Caco-2 (cell line): ENCODE data around the gene TRPM8. TPM values are rescaled to one million over a fixed set of nuclear protein-coding genes. Genes with fewer than 3 reads are reported as not detected.

ENCODE experiments used
- BruUV-seq: library from RNA; stranded (reverse); fragments of 400-500 nt; replicated peaks from 2 replicates; lab custom pipeline; 2021; lab: Mats Ljungman, UMichigan
- CTCF ChIA-PET: fragments of 300-600 bp; sonication (Branson Sonifier 250); formaldehyde crosslinking; loops from one replicate; lab custom pipeline; 2022; ENCODE audit warnings: antibody characterized with exemption; lab: Charles Lee
- POLR2A ChIA-PET: fragments of 300-600 bp; sonication (Branson Sonifier 250); formaldehyde crosslinking; loops from one replicate; lab custom pipeline; 2022; ENCODE audit warnings: antibody characterized with exemption; lab: Charles Lee
- DNase-seq, 2 experiments: peaks; one replicate each; pipeline versions ENCODE4 v3.0.0 to v3.0.0-alpha.2; 2020 to 2022
- H3K27me3 ChIP-seq: replicated peaks from 2 replicates; pipeline ENCODE4 v1.6.0; 2011; ENCODE audit warnings: low read length; ENCODE audit not compliant: control insufficient read depth, insufficient read depth
- H3K36me3 ChIP-seq: 2 replicates; pipeline ENCODE4 v1.5.1; 2011; ENCODE audit warnings: low read length; ENCODE audit not compliant: control insufficient read depth, insufficient read depth
- H3K4me1 ChIP-seq: fragments of 250-450 bp; sonication (Bioruptor Pico); 2 replicates; pipeline ENCODE4 v1.5.1; 2020; ENCODE audit warnings: mild to moderate bottlenecking
- H3K4me3 ChIP-seq: 2 replicates; pipeline ENCODE4 v1.5.1; 2011; ENCODE audit warnings: low read depth, mild to moderate bottlenecking, control low read depth, low read length
- H3K9me3 ChIP-seq: fragments of 250-450 bp; sonication (Bioruptor Pico); 2 replicates; pipeline ENCODE4 v1.5.1; 2020; ENCODE audit warnings: mild to moderate bottlenecking, moderate library complexity
- H3K27ac Mint-ChIP-seq: one replicate; pipeline ENCODE4 v1.8.0; 2022; ENCODE audit warnings: mixed read lengths; ENCODE audit not compliant: unreplicated experiment
- H3K27me3 Mint-ChIP-seq: one replicate; pipeline ENCODE4 v1.8.0; 2022; ENCODE audit warnings: mixed read lengths; ENCODE audit not compliant: insufficient read depth, unreplicated experiment
- H3K36me3 Mint-ChIP-seq: one replicate; pipeline ENCODE4 v1.8.0; 2022; ENCODE audit warnings: mild to moderate bottlenecking, mixed read lengths; ENCODE audit not compliant: insufficient read depth, unreplicated experiment
- H3K4me1 Mint-ChIP-seq: one replicate; pipeline ENCODE4 v1.8.0; 2022; ENCODE audit warnings: low read depth, mixed read lengths; ENCODE audit not compliant: unreplicated experiment
- H3K4me3 Mint-ChIP-seq: one replicate; pipeline ENCODE4 v1.8.0; 2022; ENCODE audit warnings: mild to moderate bottlenecking, moderate library complexity, mixed read lengths; ENCODE audit not compliant: unreplicated experiment
- H3K9me3 Mint-ChIP-seq: one replicate; pipeline ENCODE4 v1.8.0; 2022; ENCODE audit warnings: mixed read lengths; ENCODE audit not compliant: unreplicated experiment
- intact Hi-C: fragments of 100-400 bp; cut with micrococcal nuclease; formaldehyde crosslinking; loops from one replicate; pipeline ENCODE4 v1.10.0; 2022; ENCODE audit not compliant: unreplicated experiment
- total RNA-seq: library from RNA; stranded (reverse); gene quantifications from 2 replicates; pipeline ENCODE4 v1.2.3, GENCODE V29; 2022
- TF ChIP-seq, protein P1 (sequence below), 2 experiments: fragments of 200-600 bp in 1 of 2; IDR thresholded peaks; 1 replicate in 1 of 2; 2 replicates in 1 of 2; pipeline versions ENCODE4 v1.5.1 to v1.8.0; 2011 to 2022; ENCODE audit warnings: antibody characterized with exemption in 1 of 2, control low read depth in 1 of 2, inconsistent platforms in 1 of 2, low read depth in 1 of 2, low read length in 1 of 2, mild to moderate bottlenecking in 1 of 2, moderate library complexity in 1 of 2; ENCODE audit not compliant: insufficient read depth in 1 of 2, severe bottlenecking in 1 of 2, unreplicated experiment in 1 of 2

Gene TRPM8
- total RNA-seq, 1 experiment from 2014 or later = not detected

DNA sequence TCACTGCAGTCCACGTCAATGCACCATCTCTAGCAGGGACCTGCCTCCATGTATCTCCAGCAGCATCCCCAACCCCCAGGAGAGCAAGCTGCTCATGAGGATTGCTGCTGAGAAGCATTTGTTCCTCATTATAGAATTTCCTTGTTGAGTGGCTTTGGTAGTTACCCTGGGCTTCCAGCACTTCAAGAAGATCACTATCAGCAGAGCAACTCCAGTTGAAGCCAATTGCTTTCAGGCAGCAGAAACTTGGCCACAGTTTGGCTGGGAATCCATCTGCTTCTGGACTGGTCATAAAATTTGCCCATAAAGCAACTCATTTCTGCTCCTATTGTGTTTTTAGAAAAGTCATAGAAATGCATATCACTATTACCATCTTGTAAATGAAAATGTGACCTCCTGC is 17.4 kb downstream of the TRPM8 start:
- Mint-ChIP-seq H3K27ac (no peak overlapping the region), H3K4me1 (no peaks in the 10 kb centered on the region)
- TF ChIP-seq, protein P1, sequence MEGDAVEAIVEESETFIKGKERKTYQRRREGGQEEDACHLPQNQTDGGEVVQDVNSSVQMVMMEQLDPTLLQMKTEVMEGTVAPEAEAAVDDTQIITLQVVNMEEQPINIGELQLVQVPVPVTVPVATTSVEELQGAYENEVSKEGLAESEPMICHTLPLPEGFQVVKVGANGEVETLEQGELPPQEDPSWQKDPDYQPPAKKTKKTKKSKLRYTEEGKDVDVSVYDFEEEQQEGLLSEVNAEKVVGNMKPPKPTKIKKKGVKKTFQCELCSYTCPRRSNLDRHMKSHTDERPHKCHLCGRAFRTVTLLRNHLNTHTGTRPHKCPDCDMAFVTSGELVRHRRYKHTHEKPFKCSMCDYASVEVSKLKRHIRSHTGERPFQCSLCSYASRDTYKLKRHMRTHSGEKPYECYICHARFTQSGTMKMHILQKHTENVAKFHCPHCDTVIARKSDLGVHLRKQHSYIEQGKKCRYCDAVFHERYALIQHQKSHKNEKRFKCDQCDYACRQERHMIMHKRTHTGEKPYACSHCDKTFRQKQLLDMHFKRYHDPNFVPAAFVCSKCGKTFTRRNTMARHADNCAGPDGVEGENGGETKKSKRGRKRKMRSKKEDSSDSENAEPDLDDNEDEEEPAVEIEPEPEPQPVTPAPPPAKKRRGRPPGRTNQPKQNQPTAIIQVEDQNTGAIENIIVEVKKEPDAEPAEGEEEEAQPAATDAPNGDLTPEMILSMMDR (IDR thresholded peaks at IDR 0.05; ENCODE audit: insufficient read depth in 1 of 2, low read depth in 1 of 2, low read length in 1 of 2, severe bottlenecking in 1 of 2, unreplicated experiment in 1 of 2) = no peak

GRCh38 chr2:233935426-233935825 is 18.3 kb downstream of the TRPM8 start:
- TF ChIP-seq, protein P1 (IDR thresholded peaks at IDR 0.05; ENCODE audit: insufficient read depth in 1 of 2, low read depth in 1 of 2, low read length in 1 of 2, severe bottlenecking in 1 of 2, unreplicated experiment in 1 of 2) = no peak
- Mint-ChIP-seq H3K4me1 (no peaks in the 10 kb centered on the region), H3K27me3 (peaks cover 5% of the 10 kb centered on the region), H3K9me3 (no peaks in the 10 kb centered on the region), H3K27ac (no peak overlapping the region), H3K36me3 (no peaks in the 10 kb centered on the region), H3K4me3 (no peak overlapping the region)
- H3K27me3 ChIP-seq = no peaks in the 10 kb centered on the region
- no TSS peak for BruUV-seq
- no peaks in the 10 kb centered on the region for H3K4me1 ChIP-seq
- H3K36me3 ChIP-seq = no peaks in the 10 kb centered on the region
- H3K9me3 ChIP-seq = no peaks in the 10 kb centered on the region
- H3K4me3 ChIP-seq = no peak overlapping the region
- DNase-seq = no peak
- CTCF ChIA-PET = no interaction called here
- POLR2A ChIA-PET = no interaction called here
- intact Hi-C loops = no loop called here

More for the DNA sequence above, 17.4 kb downstream of the TRPM8 start:
- no peak for DNase-seq
- no peaks in the 10 kb centered on the region for H3K36me3 ChIP-seq
- H3K9me3 ChIP-seq = no peaks in the 10 kb centered on the region
- no peaks in the 10 kb centered on the region for H3K4me1 ChIP-seq
- H3K27me3 ChIP-seq = no peaks in the 10 kb centered on the region
- H3K27me3 Mint-ChIP-seq = peaks cover 5% of the 10 kb centered on the region
- intact Hi-C loops = no loop called here
- H3K4me3 Mint-ChIP-seq = no peak overlapping the region
- H3K36me3 Mint-ChIP-seq = no peaks in the 10 kb centered on the region
- no peaks in the 10 kb centered on the region for H3K9me3 Mint-ChIP-seq
- no TSS peak for BruUV-seq
- H3K4me3 ChIP-seq = no peak overlapping the region
- CTCF ChIA-PET = no interaction called here
- POLR2A ChIA-PET = no interaction called here

GRCh38 chr2:233936089-233936488 is 18.9 kb downstream of the TRPM8 start:
- H3K9me3 Mint-ChIP-seq = no peaks in the 10 kb centered on the region
- Histone ChIP-seq H3K36me3 (no peaks in the 10 kb centered on the region), H3K27me3 (no peaks in the 10 kb centered on the region), H3K9me3 (no peaks in the 10 kb centered on the region), H3K4me3 (no peak overlapping the region), H3K4me1 (no peaks in the 10 kb centered on the region)
- TF ChIP-seq, protein P1 (IDR thresholded peaks at IDR 0.05; ENCODE audit: insufficient read depth in 1 of 2, low read depth in 1 of 2, low read length in 1 of 2, severe bottlenecking in 1 of 2, unreplicated experiment in 1 of 2) = no peak
- peaks cover 5% of the 10 kb centered on the region for H3K27me3 Mint-ChIP-seq
- H3K36me3 Mint-ChIP-seq = no peaks in the 10 kb centered on the region
- no peak overlapping the region for H3K27ac Mint-ChIP-seq
- ChIA-PET CTCF (no interaction called here), POLR2A (no interaction called here)
- H3K4me1 Mint-ChIP-seq = no peaks in the 10 kb centered on the region
- H3K4me3 Mint-ChIP-seq = no peak overlapping the region
- DNase-seq = no peak
- no TSS peak for BruUV-seq
- intact Hi-C loops = no loop called here
